Astrocyte of the spinal cord (primary cell): ENCODE results near the gene EEIG1.

Experiments used
- DNase-seq: peaks from one replicate; pipeline ENCODE4 v3.0.0; 2011; ENCODE audit warnings: low read depth, low spot score
- H3K4me3 ChIP-seq: 2 replicates; pipeline ENCODE4 v1.5.1; 2011; ENCODE audit warnings: low read depth, mild to moderate bottlenecking, low read length, moderate library complexity
- in situ Hi-C: cut with HindIII; loops from 2 replicates; pipeline ENCODE4 v1.10.0; 2017; ENCODE audit warnings: low sequenced_read_pairs
- TF ChIP-seq, protein P1 (sequence below): IDR thresholded peaks from 2 replicates; pipeline ENCODE4 v1.5.1; 2012; ENCODE audit warnings: low read depth, mild to moderate bottlenecking, low read length, inconsistent platforms

EEIG1 gene

DNA sequence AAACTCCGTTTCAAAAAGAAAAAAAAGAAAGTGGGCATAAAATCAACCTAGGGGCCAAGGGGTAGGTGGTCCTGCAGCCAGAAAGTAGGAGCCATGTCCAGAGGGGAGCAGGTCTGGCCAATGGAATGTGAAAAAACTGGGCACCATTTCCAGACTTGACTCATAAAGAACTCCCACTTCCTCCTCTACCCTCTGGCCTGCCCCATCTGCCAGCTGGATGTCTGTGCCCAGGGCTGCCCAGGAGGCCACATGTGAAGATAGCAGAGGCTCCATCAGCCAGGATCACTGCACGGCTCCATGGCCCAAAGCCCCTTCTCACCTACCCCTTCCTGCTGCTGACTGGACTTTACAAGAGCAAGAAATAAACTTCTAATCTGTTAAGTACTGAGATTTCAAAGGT lies 42.1 kb upstream of the EEIG1 start:
- H3K4me3 ChIP-seq: no peak overlapping the region
- TF ChIP-seq, protein P1, sequence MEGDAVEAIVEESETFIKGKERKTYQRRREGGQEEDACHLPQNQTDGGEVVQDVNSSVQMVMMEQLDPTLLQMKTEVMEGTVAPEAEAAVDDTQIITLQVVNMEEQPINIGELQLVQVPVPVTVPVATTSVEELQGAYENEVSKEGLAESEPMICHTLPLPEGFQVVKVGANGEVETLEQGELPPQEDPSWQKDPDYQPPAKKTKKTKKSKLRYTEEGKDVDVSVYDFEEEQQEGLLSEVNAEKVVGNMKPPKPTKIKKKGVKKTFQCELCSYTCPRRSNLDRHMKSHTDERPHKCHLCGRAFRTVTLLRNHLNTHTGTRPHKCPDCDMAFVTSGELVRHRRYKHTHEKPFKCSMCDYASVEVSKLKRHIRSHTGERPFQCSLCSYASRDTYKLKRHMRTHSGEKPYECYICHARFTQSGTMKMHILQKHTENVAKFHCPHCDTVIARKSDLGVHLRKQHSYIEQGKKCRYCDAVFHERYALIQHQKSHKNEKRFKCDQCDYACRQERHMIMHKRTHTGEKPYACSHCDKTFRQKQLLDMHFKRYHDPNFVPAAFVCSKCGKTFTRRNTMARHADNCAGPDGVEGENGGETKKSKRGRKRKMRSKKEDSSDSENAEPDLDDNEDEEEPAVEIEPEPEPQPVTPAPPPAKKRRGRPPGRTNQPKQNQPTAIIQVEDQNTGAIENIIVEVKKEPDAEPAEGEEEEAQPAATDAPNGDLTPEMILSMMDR: no peak
- no peak for DNase-seq
- in situ Hi-C loops: no loop called here

DNA sequence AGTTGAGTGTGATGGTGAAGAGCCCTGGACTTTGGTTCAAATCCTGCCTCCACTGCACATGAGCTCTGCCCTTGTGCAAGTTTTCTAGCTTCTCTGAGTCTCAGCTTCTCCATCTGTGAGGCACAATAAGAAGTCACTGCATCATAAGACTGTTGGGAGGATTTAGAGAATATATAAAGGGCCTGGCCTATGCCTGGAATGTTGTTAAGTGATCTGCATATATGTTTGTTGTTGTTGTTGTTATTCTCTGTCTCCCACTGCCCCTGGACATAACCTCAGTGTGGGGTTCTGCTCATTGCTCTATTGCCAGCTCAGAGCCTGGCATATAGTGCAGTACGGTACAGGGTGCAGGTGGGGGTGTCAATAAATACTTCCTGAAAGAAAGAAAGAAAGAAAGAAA lies 40.3 kb upstream of the EEIG1 start:
- in situ Hi-C loops: no loop called here
- TF ChIP-seq, protein P1: no peak
- no peak for DNase-seq
- H3K4me3 ChIP-seq: no peak overlapping the region

DNA sequence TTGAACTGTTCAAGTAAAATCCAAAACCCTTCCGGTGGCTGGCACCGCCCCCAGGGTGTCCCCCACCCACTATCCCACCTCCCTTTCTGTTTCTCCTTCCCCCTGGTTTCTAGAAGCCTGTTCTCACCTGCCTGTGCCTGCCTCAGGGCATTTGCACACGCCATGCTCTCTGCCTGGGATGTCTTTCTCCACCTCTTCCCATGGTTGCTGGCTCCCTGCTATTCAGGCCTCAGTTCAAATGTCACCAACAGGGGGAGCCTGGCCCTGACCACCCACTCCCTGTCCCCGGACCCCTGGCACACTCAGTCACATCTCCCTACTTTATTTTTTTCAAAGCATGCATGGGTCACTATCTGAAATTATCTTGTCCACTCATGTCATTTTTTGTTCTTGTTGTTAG lies 39.9 kb upstream of the EEIG1 start:
- TF ChIP-seq, protein P1: peak; percentile 16
- H3K4me3 ChIP-seq: no peak overlapping the region
- in situ Hi-C loops: no loop called here
- no peak for DNase-seq

DNA sequence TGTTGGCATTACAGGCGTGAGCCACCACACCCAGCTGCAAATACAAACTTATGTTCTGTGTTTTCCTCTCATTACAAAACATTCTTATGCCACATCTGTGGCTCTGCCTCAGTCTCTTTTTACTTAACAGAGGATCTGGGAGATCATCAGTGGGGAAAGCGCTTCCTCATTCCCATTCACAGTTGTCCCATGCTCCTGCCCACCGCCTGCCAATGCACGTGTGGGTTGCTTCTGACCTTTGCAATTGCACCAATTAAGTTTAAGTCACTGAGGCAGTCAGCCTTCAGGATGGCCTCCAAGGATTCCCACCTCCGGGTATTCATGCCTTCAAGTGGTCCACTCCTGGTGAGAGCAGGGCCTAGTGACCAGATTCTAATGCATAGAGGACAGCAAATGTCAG lies 34.9 kb upstream of the EEIG1 start:
- no peak for DNase-seq
- no peak overlapping the region for H3K4me3 ChIP-seq
- TF ChIP-seq, protein P1: no peak
- in situ Hi-C loops: no loop called here

DNA sequence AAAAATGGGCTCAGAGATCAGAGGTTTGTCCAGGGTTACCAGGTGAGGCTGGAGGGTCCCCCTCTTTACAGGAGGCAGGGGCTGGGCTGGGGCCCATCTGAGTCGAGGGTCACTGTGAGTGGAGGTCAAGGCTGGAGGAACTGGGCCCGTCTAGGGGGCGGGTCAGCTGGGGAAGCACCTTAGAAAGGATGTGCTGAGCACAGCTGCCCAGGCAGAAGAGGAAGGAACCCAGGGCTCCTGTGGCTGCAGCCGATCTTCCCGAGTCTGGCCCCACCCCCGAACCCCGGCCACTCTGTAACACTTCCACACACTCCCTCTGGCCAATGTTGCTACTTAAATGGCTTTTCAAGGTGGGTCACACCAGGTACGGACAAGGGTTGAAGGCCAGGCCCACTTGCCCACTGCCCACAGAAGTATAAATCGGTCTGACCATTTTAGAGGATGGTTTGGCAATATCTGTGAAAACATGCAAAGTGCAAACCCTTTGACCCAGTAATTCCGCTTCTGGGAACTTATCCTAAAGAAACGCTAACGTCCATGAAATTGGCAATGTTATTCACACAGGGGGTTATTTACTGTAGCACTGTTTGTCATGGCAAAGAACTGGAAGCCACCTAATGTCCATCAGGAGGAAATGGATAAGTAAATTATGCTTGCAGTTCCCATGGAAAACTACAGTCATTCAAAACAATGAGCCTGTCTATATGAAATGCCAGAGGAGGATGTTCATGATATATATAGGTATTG lies 30.5 kb upstream of the EEIG1 start:
- no peak for DNase-seq
- no peak overlapping the region for H3K4me3 ChIP-seq
- in situ Hi-C loops: no loop called here
- TF ChIP-seq, protein P1: no peak

DNA sequence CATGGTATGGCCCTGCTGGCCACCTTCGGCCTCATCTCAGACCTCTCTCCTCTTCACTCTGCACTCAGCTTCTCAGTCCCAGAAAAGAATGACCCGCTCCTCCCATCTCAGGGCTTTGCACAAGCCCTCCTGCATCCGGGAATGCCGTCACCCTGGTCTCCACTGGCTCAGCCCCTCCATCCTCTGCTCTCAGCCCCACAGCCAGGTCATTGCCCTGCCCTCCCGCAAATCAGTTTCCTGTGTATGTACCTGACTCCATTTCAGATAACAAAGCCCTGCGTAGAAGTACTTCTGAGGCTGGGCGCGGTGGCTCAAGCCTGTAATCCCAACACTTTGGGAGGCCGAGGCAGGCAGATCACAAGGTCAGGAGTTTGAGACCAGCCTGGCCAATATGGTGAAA lies 28.9 kb upstream of the EEIG1 start:
- H3K4me3 ChIP-seq: no peak overlapping the region
- no peak for DNase-seq
- in situ Hi-C loops: no loop called here
- TF ChIP-seq, protein P1: no peak
